Activated CD8-positive, alpha-beta T cell treated with anti-CD3 and anti-CD28 coated beads, Interleukin-2, amount 10 ng/mL, durations not matched to agents 7 days and 5 days (primary cell): ENCODE measurements around the gene GHRH. TPM values are rescaled to one million over a fixed set of nuclear protein-coding genes. Genes with fewer than 3 reads are reported as not detected.
A peak's percentile ranks its signal among the peaks of the same experiment; 100 is the strongest.

Source experiments
- ATAC-seq: fragments of 150-1000 bp; cut with Tn5 transposase; one replicate; pipeline ENCODE4 v1.10.0; 2021; ENCODE audit warnings: moderate library complexity
- CTCF ChIA-PET: fragments of 350-600 bp; sonication (Branson Sonifier 250); formaldehyde crosslinking; loops from one replicate; lab custom pipeline; 2021; ENCODE audit warnings: antibody characterized with exemption; lab: Charles Lee
- POLR2A ChIA-PET: fragments of 350-600 bp; sonication (Branson Sonifier 250); formaldehyde crosslinking; loops from one replicate; lab custom pipeline; 2021; ENCODE audit warnings: antibody characterized with exemption; lab: Charles Lee
- DNase-seq: peaks from one replicate; pipeline ENCODE4 v3.0.0-alpha.2; 2020
- H3K27ac Mint-ChIP-seq: one replicate; pipeline ENCODE4 v1.8.0; 2021; ENCODE audit warnings: mild to moderate bottlenecking, mixed read lengths
- H3K27me3 Mint-ChIP-seq: one replicate; pipeline ENCODE4 v1.8.0; 2021; ENCODE audit warnings: low read depth, mixed read lengths
- H3K36me3 Mint-ChIP-seq: one replicate; pipeline ENCODE4 v1.8.0; 2021; ENCODE audit warnings: low read depth, mixed read lengths
- H3K4me1 Mint-ChIP-seq: one replicate; pipeline ENCODE4 v1.8.0; 2021; ENCODE audit warnings: low read depth, mixed read lengths
- H3K4me3 Mint-ChIP-seq: one replicate; pipeline ENCODE4 v1.8.0; 2021; ENCODE audit warnings: mild to moderate bottlenecking, mixed read lengths
- H3K9me3 Mint-ChIP-seq: one replicate; pipeline ENCODE4 v1.8.0; 2022; ENCODE audit warnings: mixed read lengths; ENCODE audit not compliant: insufficient read depth
- total RNA-seq, 2 experiments: library from RNA; stranded (reverse); gene quantifications; one replicate each; pipeline ENCODE4 v1.2.3, GENCODE V29; 2021

Gene GHRH
- total RNA-seq, 2 experiments from 2014 or later: not detected

GRCh38 chr20:37259031-37259430 lies 2.6 kb downstream of the GHRH start:
- H3K4me3 Mint-ChIP-seq: no peak overlapping the region
- CTCF ChIA-PET: interaction anchor here (0.7 to 1.8 kb wide), 4 partner anchors 8 to 126 kb away, joined by 3 to 6 read pairs (median 4); no protein-coding TSS in a partner anchor

GRCh38 chr20:37257988-37258387 lies 3.6 kb downstream of the GHRH start:
- Mint-ChIP-seq H3K4me1 (no peaks in the 10 kb centered on the region), H3K36me3 (no peaks in the 10 kb centered on the region), H3K27me3 (peaks cover 18% of the 10 kb centered on the region), H3K27ac (no peak overlapping the region), H3K4me3 (no peak overlapping the region), H3K9me3 (no peaks in the 10 kb centered on the region)
- ChIA-PET CTCF (interaction anchor here (1.3 kb wide), 1 partner anchor 62 kb away, joined by 3 read pairs; no protein-coding TSS in a partner anchor), POLR2A (no interaction called here)
- DNase-seq (no peak), ATAC-seq (no peak)

More at GRCh38 chr20:37259031-37259430, 2.6 kb downstream of the GHRH start:
- Mint-ChIP-seq H3K4me1 (no peaks in the 10 kb centered on the region), H3K27me3 (peaks cover 18% of the 10 kb centered on the region), H3K9me3 (no peaks in the 10 kb centered on the region), H3K36me3 (no peaks in the 10 kb centered on the region), H3K27ac (no peak overlapping the region)
- DNase-seq: no peak
- POLR2A ChIA-PET: no interaction called here
- ATAC-seq: no peak

GRCh38 chr20:37257530-37257929 lies 4.1 kb downstream of the GHRH start:
- DNase-seq (no peak), ATAC-seq (no peak)
- ChIA-PET CTCF (no interaction called here), POLR2A (no interaction called here)
- Mint-ChIP-seq H3K4me1 (no peaks in the 10 kb centered on the region), H3K27ac (no peak overlapping the region), H3K4me3 (no peak overlapping the region), H3K9me3 (no peaks in the 10 kb centered on the region), H3K27me3 (peaks cover 18% of the 10 kb centered on the region), H3K36me3 (no peaks in the 10 kb centered on the region)

- Mint-ChIP-seq H3K27me3 (peaks cover 15% of the 10 kb centered on the region), H3K36me3 (no peaks in the 10 kb centered on the region), H3K4me1 (no peaks in the 10 kb centered on the region), H3K9me3 (no peaks in the 10 kb centered on the region), H3K4me3 (no peak overlapping the region), H3K27ac (no peak overlapping the region)
- ATAC-seq (no peak), DNase-seq (no peak)
- ChIA-PET CTCF (no interaction called here), POLR2A (no interaction called here)
Observed at GRCh38 chr20:37256286-37256685, 5.3 kb downstream of the GHRH start.

- no peak for ATAC-seq
- H3K27me3 Mint-ChIP-seq: peaks cover 7% of the 10 kb centered on the region
- H3K9me3 Mint-ChIP-seq: no peaks in the 10 kb centered on the region
- DNase-seq: no peak
- peak overlapping the region; percentile 9 for H3K27ac Mint-ChIP-seq
- CTCF ChIA-PET: no interaction called here
- H3K4me1 Mint-ChIP-seq: no peaks in the 10 kb centered on the region
- POLR2A ChIA-PET: no interaction called here
- H3K4me3 Mint-ChIP-seq: no peak overlapping the region
- H3K36me3 Mint-ChIP-seq: no peaks in the 10 kb centered on the region
Observed at GRCh38 chr20:37254114-37254878, 7.3 kb downstream of the GHRH start.

GRCh38 chr20:37253087-37253486 lies 8.5 kb downstream of the GHRH start:
- DNase-seq (no peak), ATAC-seq (no peak)
- peaks cover 5% of the 10 kb centered on the region for H3K27me3 Mint-ChIP-seq
- H3K4me1 Mint-ChIP-seq: no peaks in the 10 kb centered on the region
- no peak overlapping the region for H3K27ac Mint-ChIP-seq
- CTCF ChIA-PET: no interaction called here
- H3K9me3 Mint-ChIP-seq: no peaks in the 10 kb centered on the region
- no peaks in the 10 kb centered on the region for H3K36me3 Mint-ChIP-seq
- no peak overlapping the region for H3K4me3 Mint-ChIP-seq
- POLR2A ChIA-PET: no interaction called here

- no peak overlapping the region for H3K4me3 Mint-ChIP-seq
- H3K4me1 Mint-ChIP-seq: no peaks in the 10 kb centered on the region
- ChIA-PET CTCF (no interaction called here), POLR2A (no interaction called here)
- H3K27ac Mint-ChIP-seq: no peak overlapping the region
- no peaks in the 10 kb centered on the region for H3K36me3 Mint-ChIP-seq
- DNase-seq: no peak
- no peaks in the 10 kb centered on the region for H3K9me3 Mint-ChIP-seq
- ATAC-seq: no peak
- peaks cover 5% of the 10 kb centered on the region for H3K27me3 Mint-ChIP-seq
Observed at GRCh38 chr20:37251825-37252477, 9.7 kb downstream of the GHRH start.

- H3K36me3 Mint-ChIP-seq: no peaks in the 10 kb centered on the region
- H3K4me1 Mint-ChIP-seq: no peaks in the 10 kb centered on the region
- ChIA-PET POLR2A (no interaction called here), CTCF (no interaction called here)
- H3K4me3 Mint-ChIP-seq: no peak overlapping the region
- DNase-seq (no peak), ATAC-seq (no peak)
- H3K9me3 Mint-ChIP-seq: no peaks in the 10 kb centered on the region
- H3K27me3 Mint-ChIP-seq: peaks cover 3% of the 10 kb centered on the region
- H3K27ac Mint-ChIP-seq: no peak overlapping the region
Observed at GRCh38 chr20:37249304-37249703, 12.3 kb downstream of the GHRH start.

GRCh38 chr20:37247547-37247946 lies 14.1 kb downstream of the GHRH start:
- H3K27ac Mint-ChIP-seq: no peak overlapping the region
- POLR2A ChIA-PET: no interaction called here
- no peaks in the 10 kb centered on the region for H3K9me3 Mint-ChIP-seq
- CTCF ChIA-PET: interaction anchor here (0.6 kb wide), 1 partner anchor 125 kb away, joined by 3 read pairs; no protein-coding TSS in a partner anchor
- no peaks in the 10 kb centered on the region for H3K4me1 Mint-ChIP-seq
- no peaks in the 10 kb centered on the region for H3K27me3 Mint-ChIP-seq
- H3K36me3 Mint-ChIP-seq: peaks cover 8% of the 10 kb centered on the region
- ATAC-seq (no peak), DNase-seq (no peak)
- H3K4me3 Mint-ChIP-seq: no peak overlapping the region

- ChIA-PET POLR2A (no interaction called here), CTCF (no interaction called here)
- Mint-ChIP-seq H3K4me3 (no peak overlapping the region), H3K27ac (no peak overlapping the region), H3K9me3 (no peaks in the 10 kb centered on the region), H3K4me1 (no peaks in the 10 kb centered on the region), H3K36me3 (peaks cover 13% of the 10 kb centered on the region), H3K27me3 (no peaks in the 10 kb centered on the region)
- DNase-seq (no peak), ATAC-seq (no peak)
Observed at GRCh38 chr20:37246736-37247135, 14.9 kb downstream of the GHRH start.

GRCh38 chr20:37245216-37246150 lies 16.1 kb downstream of the GHRH start:
- Mint-ChIP-seq H3K27me3 (no peaks in the 10 kb centered on the region), H3K36me3 (peaks cover 25% of the 10 kb centered on the region), H3K27ac (peak overlapping the region; percentile 8), H3K4me1 (no peaks in the 10 kb centered on the region), H3K4me3 (no peak overlapping the region), H3K9me3 (no peaks in the 10 kb centered on the region)
- ATAC-seq (no peak), DNase-seq (no peak)
- CTCF ChIA-PET: no interaction called here
- POLR2A ChIA-PET: no interaction called here
